MCF 10A (cell line): ENCODE data around the gene LCP1. TPM values are rescaled to one million over a fixed set of nuclear protein-coding genes. Genes with fewer than 3 reads are reported as not detected.

Source experiments
- BruUV-seq: library from RNA; stranded (reverse); fragments of 400-500 nt; replicated peaks from 2 replicates; lab custom pipeline; 2021; lab: Mats Ljungman, UMichigan
- CTCF ChIA-PET: fragments of 300-600 bp; sonication (Branson Sonifier 250); formaldehyde crosslinking; extraction: SDS; loops from one replicate; lab custom pipeline; 2021; ENCODE audit warnings: antibody characterized with exemption, inconsistent platforms; lab: Yijun Ruan, JAX
- POLR2A ChIA-PET: fragments of 300-600, 350-650 bp; sonication (Branson Sonifier 250); formaldehyde crosslinking; extraction: SDS; loops from one replicate; lab custom pipeline; 2020; ENCODE audit warnings: antibody characterized with exemption, inconsistent platforms; lab: Yijun Ruan, JAX
- DNase-seq: peaks from one replicate; pipeline ENCODE4 v3.0.0-alpha.2; 2018; ENCODE audit not compliant: unreplicated experiment
- H3K27ac Mint-ChIP-seq: one replicate; pipeline ENCODE4 v1.8.0; 2022; ENCODE audit warnings: mild to moderate bottlenecking, low read depth, mixed read lengths; ENCODE audit not compliant: unreplicated experiment
- H3K27me3 Mint-ChIP-seq: one replicate; pipeline ENCODE4 v1.8.0; 2022; ENCODE audit warnings: mixed read lengths; ENCODE audit not compliant: insufficient read depth, unreplicated experiment
- H3K36me3 Mint-ChIP-seq: one replicate; pipeline ENCODE4 v1.8.0; 2022; ENCODE audit warnings: mild to moderate bottlenecking, moderate library complexity, mixed read lengths; ENCODE audit not compliant: insufficient read depth, unreplicated experiment
- H3K4me1 Mint-ChIP-seq: one replicate; pipeline ENCODE4 v1.8.0; 2022; ENCODE audit warnings: mixed read lengths; ENCODE audit not compliant: insufficient read depth, unreplicated experiment
- H3K4me3 Mint-ChIP-seq: one replicate; pipeline ENCODE4 v1.8.0; 2022; ENCODE audit warnings: mild to moderate bottlenecking, moderate library complexity, mixed read lengths; ENCODE audit not compliant: unreplicated experiment
- H3K9me3 Mint-ChIP-seq: one replicate; pipeline ENCODE4 v1.8.0; 2022; ENCODE audit warnings: mixed read lengths; ENCODE audit not compliant: unreplicated experiment
- intact Hi-C: fragments of 100-400 bp; cut with micrococcal nuclease; formaldehyde crosslinking; loops from 2 replicates; pipeline ENCODE4 v1.14.1; 2022
- total RNA-seq: library from RNA; stranded (reverse); gene quantifications from 2 replicates; pipeline ENCODE4 v1.2.3, GENCODE V29; 2022
- TF ChIP-seq, protein P1 (sequence below): fragments of 200-600 bp; IDR thresholded peaks from one replicate; pipeline ENCODE4 v1.8.0; 2022; ENCODE audit warnings: antibody characterized with exemption, mild to moderate bottlenecking; ENCODE audit not compliant: unreplicated experiment

LCP1 gene
- total RNA-seq, 1 experiment from 2014 or later = 0.89 TPM

DNA sequence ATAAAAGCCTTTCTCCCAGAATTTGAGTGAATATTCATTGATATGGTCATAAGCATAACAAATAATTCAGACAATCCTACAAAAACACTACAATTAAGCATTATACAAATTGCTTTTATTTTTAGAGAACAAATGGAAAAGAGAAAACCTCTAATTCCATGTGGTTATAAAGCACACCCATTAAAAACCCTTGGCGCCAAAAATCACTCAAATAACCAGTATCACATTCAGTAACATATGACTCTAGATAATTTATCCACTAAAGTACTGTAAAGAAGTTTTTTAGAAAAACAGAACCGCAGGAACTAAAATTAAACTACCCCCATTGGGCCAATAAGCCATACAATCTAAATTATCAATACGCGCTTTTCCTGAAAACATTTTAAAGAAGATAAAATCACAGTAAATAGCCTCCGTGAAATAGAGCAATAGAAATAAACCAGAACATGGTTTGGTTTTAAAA lies 569 bp downstream of the LCP1 start:
- no peak overlapping the region for H3K27ac Mint-ChIP-seq
- POLR2A ChIA-PET = no interaction called here

DNA sequence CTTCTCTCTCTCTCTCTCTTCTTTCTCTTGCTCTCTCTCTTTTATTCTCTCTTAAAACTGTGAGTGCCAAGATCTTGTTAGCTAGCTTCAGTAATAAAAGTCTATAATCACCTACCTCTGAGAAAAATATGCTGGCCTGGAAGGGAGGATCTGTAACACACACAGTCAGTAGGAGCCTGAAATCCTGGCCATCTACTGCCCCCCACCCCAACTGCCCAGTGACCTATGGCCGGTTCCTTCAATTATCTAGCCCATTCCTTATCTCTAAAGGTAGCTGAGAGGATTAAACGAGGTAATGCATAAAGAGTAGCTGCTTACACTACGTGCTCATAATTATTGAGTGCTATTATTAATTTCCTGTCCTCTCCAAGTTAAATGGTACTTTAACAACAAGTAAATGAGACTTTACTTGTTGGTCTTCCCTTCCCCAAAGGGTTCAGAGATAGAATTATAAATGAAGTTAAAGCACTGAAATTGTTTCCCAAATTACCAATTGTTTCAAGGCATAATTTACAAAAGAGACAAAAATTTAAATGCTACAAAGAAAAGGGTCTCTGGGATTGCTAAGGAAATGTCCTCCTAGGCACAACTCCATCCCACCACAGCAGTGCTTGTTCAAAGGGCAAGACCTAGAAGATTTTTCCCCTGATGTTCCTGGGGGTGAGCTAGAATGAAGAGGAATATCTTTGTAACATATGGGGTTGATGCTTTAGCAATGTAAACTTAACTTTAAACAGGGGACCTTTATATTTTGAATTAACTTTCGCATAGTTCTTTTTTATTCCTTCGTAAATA lies 1.8 kb downstream of the LCP1 start:
- Mint-ChIP-seq H3K27ac (no peak overlapping the region), H3K4me3 (no peak overlapping the region), H3K27me3 (peaks cover 34% of the 10 kb centered on the region), H3K36me3 (no peaks in the 10 kb centered on the region), H3K9me3 (no peaks in the 10 kb centered on the region), H3K4me1 (no peaks in the 10 kb centered on the region)
- BruUV-seq = no TSS peak
- TF ChIP-seq, protein P1, sequence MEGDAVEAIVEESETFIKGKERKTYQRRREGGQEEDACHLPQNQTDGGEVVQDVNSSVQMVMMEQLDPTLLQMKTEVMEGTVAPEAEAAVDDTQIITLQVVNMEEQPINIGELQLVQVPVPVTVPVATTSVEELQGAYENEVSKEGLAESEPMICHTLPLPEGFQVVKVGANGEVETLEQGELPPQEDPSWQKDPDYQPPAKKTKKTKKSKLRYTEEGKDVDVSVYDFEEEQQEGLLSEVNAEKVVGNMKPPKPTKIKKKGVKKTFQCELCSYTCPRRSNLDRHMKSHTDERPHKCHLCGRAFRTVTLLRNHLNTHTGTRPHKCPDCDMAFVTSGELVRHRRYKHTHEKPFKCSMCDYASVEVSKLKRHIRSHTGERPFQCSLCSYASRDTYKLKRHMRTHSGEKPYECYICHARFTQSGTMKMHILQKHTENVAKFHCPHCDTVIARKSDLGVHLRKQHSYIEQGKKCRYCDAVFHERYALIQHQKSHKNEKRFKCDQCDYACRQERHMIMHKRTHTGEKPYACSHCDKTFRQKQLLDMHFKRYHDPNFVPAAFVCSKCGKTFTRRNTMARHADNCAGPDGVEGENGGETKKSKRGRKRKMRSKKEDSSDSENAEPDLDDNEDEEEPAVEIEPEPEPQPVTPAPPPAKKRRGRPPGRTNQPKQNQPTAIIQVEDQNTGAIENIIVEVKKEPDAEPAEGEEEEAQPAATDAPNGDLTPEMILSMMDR = no peak
- intact Hi-C loops = no loop called here
- POLR2A ChIA-PET = no interaction called here
- CTCF ChIA-PET = interaction anchor here (0.6 kb wide), 1 partner anchor 161 kb away, joined by 3 read pairs; no protein-coding TSS in a partner anchor
- DNase-seq = no peak

More for the DNA sequence above, 569 bp downstream of the LCP1 start:
- intact Hi-C loops = no loop called here
- Mint-ChIP-seq H3K27me3 (peaks cover 27% of the 10 kb centered on the region), H3K9me3 (no peaks in the 10 kb centered on the region), H3K4me1 (no peaks in the 10 kb centered on the region), H3K36me3 (no peaks in the 10 kb centered on the region), H3K4me3 (no peak overlapping the region)
- CTCF ChIA-PET = no interaction called here
- TF ChIP-seq, protein P1 = no peak
- no peak for DNase-seq
- no TSS peak for BruUV-seq

DNA sequence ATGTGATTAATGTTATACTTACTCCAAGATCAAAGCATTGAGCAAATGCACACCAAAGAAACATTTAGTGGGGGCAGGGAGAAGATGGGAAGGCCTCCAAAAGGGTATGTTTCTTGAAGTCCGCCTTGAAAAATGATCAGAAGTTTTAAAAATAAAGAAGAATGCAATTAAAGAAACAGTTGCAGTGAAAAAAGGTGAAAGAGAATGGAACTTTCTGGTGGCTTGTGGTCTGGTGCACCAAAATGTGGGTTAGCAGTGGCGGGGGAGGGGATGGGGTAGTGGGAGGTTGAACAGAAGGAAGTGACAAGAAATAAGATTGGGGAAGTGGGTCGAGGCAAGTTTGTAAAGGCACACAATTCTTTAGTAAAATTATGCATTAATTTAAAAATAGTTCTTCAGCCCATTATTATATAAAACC lies 2.5 kb downstream of the LCP1 start:
- ChIA-PET CTCF (interaction anchor here (0.5 to 0.6 kb wide), 2 partner anchors 160 to 372 kb away, joined by 3 read pairs; no protein-coding TSS in a partner anchor), POLR2A (interaction anchor here (1.9 kb wide), 1 partner anchor 12 kb away, joined by 4 read pairs; no protein-coding TSS in a partner anchor)
- Mint-ChIP-seq H3K36me3 (no peaks in the 10 kb centered on the region), H3K4me1 (no peaks in the 10 kb centered on the region), H3K27me3 (peaks cover 27% of the 10 kb centered on the region), H3K9me3 (no peaks in the 10 kb centered on the region), H3K4me3 (no peak overlapping the region), H3K27ac (no peak overlapping the region)
- no peak for DNase-seq
- intact Hi-C loops = no loop called here
- no TSS peak for BruUV-seq
- TF ChIP-seq, protein P1 = no peak

DNA sequence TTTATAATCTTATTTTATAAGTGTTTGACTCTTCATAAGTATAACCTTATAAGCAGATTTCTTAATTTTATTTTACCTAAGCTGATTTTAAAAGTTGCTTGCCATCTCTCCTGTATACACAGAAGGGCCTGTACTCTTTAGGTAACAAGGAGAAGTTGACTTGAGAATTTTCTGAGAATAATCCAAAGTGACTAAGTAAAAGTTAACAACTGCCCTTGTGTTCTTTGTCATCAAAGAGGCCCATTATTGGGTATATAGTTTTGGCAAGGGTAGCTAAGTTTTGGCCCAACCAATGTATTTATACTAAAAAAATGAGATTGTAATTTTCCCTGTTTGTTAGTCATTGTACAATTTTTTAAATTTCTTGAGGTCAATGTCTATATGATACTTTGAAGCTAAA lies 3.2 kb downstream of the LCP1 start:
- no peak for DNase-seq
- intact Hi-C loops = no loop called here
- CTCF ChIA-PET = interaction anchor here (0.5 to 1.8 kb wide), 2 partner anchors 18 to 372 kb away, joined by 3 to 4 read pairs; no protein-coding TSS in a partner anchor
- TF ChIP-seq, protein P1 = no peak
- Mint-ChIP-seq H3K9me3 (no peaks in the 10 kb centered on the region), H3K36me3 (no peaks in the 10 kb centered on the region), H3K27me3 (peaks cover 32% of the 10 kb centered on the region), H3K4me3 (no peak overlapping the region), H3K4me1 (no peaks in the 10 kb centered on the region), H3K27ac (no peak overlapping the region)
- BruUV-seq = no TSS peak
- POLR2A ChIA-PET = interaction anchor here (1.9 kb wide), 1 partner anchor 11 kb away, joined by 4 read pairs; no protein-coding TSS in a partner anchor
